HG03432 (cell line): ENCODE measurements around the gene ANKRD18A.
"Not testable (repeated sequence)": the region's sequence is repeated elsewhere in the genome, so short reads cannot be mapped to it uniquely, and the experiment has no call there.

Experiments
- ATAC-seq: cut with Tn5 transposase; IDR thresholded peaks from one replicate; pipeline ENCODE4 v1.9.1; 2021; ENCODE audit warnings: mild to moderate bottlenecking, moderate library complexity; ENCODE audit not compliant: unreplicated experiment

The ANKRD18A gene

DNA sequence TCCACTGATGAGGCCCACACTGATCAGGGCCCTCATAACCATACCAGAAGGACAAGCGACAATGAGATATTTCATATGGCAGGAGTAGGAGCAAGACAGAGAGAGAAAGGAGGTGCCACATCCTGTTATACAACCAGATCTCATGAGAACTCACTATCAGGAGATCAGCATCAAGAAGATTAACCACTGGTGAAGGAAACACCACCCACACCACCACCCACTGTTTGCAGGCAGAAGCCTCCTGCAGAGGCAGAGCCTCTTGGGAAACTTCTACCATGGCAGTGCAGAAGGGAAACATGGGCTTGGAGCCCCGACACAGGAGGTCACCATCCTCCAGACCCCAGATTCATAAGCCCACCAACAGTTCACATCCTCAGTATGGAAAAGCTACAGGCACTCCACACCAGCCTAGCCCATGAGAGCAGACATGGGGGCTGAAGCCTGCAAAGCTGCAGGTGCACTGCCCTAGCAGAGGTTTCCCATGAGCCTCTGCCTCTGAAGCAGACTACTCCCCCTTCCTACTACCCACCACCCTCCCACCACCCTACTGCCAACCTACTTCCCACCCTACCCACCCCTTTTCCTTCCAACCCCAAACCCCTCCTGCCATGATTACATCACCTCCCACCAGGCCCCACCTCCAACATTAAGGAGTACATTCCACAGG, 73.8 kb downstream of the ANKRD18A start:
- ATAC-seq: not testable (repeated sequence)

DNA sequence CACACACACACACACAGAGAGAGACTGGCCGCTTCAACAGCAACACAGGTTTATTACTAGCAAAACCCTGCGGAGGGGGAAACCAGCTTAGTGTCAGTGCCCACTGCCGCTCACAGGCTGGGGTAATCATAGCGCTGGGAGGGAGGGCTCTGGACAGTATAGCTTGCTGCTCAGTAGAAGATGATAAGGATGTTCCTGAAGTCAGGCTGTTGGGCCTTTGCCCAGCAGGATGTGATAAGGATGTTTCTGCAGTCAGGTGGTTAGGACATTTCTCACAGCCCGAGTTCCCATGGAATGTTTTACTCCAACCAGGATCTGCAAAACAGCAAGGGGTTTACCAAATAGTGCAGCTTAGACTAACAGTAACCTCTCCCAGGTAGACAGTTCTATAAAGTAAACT, 79.9 kb downstream of the ANKRD18A start:
- ATAC-seq: not testable (repeated sequence)

DNA sequence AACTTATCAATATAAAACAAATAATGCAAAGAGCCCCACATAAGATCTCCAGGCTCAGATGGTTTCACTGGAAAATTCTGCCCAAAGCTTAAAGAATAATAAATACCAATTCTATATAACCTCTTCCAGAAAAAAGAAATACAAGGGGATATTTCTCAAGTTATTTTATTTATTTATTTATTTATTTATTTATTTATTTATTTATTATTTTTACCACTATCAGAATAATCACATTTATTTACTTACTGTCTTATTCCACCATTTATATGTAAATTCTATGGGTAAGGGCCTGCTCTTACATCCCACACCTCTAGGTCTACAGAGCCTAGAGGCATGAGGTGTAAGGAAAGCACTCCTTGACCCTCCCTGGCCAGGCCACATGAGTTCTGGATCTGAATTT, 91.1 kb downstream of the ANKRD18A start:
- ATAC-seq: no peak

DNA sequence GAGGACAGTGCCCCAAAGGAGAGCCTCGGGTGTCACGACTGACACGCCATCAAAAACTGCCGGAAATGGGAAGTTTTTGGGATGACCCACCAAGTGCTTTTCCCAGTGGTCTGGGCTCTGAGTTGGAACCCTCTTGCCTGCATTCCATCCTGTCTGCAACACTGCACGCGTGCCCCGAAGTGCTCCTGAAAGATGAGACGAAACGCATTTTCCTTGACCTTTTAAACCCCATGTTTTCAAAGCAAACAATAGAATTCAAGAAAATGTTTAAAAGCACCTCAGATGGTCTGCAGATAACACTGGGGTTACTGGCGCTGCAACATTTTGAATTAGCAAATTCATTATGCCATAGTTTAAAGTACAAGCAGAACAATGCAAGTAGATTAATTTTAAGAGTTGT, 92.9 kb downstream of the ANKRD18A start:
- no peak for ATAC-seq

DNA sequence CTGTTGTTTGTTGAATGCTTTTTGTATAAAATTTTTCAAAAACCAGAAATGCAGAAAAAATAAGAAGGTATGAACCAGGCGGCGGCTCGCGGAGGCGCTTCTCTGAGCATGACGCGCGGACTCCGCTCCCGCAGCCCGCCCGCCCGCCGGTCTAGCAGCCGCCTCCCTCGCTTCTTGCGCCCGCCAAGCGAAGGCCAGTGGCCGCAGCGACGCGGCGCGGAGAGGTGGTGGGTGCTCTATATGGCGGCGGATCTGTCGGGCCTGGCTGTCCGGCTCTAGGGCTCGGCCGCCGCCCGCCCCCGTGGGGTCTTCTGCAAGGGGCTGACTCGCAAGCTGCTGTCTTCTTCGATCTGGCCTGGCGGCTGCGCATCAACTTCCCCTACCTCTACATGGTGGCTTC, 93.8 kb downstream of the ANKRD18A start:
- no peak for ATAC-seq

DNA sequence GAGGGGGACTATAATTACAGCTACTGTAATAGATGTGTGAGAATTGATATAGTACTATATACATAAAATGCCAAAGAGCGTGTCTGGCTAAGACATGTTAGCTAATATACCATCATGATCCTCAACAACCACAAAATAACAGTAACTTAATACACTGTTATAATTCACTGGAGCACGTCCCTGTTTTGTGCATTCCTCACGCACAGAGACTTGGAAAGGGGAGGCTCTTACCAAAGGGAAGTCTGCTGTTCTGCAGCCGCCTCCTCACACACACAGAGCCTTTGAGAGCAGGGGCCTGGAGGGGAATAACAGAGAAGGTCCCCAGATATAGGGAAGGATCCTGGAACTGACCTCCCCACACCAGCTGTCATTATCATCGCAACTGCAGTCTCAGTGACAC, 97.3 kb downstream of the ANKRD18A start:
- ATAC-seq: no peak

DNA sequence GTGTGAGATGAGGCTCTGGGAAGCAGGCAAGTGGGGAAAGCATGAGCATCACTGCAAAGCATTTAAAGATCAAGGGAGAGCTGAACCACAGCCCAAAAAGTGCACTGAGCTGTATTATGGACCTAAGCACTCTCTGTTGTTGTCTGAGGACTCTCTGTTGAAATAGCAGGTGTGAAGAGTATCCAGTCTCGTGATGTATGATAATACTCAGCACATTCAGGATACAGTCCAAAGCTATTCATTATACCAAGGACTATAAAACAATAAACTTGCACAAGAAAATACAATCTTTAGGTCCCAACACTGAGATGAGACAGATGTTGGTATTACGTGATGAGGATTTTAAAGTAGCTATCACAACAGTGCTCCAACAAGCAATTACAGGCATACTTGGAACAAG, 98.6 kb downstream of the ANKRD18A start:
- no peak for ATAC-seq
